ENCODE measurements around the gene TMOD4.

The TMOD4 gene

GRCh38 chr1:151198254-151199127 lies 22.7 kb upstream of the TMOD4 start, which contains the start of gene PIP5K1A:
PIP5K1A (plus strand) TSS chr1:151198552; CDS start chr1:151198997, 445 bp downstream.
- H3K4me3 ChIP-seq (replicated peaks; ENCODE audit: insufficient read depth, low read length) = peak within 1 kb of the TSS; percentile 98
- DNase-seq (ENCODE audit: low read depth in 1 of 2, low spot score in 1 of 2) = peak; percentile 96 to 99
- H3K27me3 ChIP-seq (ENCODE audit: insufficient read depth, poor library complexity, severe bottlenecking) = no peaks in the 10 kb centered on the region
- TF ChIP-seq, protein P1, sequence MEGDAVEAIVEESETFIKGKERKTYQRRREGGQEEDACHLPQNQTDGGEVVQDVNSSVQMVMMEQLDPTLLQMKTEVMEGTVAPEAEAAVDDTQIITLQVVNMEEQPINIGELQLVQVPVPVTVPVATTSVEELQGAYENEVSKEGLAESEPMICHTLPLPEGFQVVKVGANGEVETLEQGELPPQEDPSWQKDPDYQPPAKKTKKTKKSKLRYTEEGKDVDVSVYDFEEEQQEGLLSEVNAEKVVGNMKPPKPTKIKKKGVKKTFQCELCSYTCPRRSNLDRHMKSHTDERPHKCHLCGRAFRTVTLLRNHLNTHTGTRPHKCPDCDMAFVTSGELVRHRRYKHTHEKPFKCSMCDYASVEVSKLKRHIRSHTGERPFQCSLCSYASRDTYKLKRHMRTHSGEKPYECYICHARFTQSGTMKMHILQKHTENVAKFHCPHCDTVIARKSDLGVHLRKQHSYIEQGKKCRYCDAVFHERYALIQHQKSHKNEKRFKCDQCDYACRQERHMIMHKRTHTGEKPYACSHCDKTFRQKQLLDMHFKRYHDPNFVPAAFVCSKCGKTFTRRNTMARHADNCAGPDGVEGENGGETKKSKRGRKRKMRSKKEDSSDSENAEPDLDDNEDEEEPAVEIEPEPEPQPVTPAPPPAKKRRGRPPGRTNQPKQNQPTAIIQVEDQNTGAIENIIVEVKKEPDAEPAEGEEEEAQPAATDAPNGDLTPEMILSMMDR (IDR thresholded peaks at IDR 0.05; ENCODE audit: insufficient read depth, low read length) = no peak
- TF ChIP-seq GABPA (IDR thresholded peaks at IDR 0.05; ENCODE audit: low read depth) (no peak), POLR2AphosphoS5 (IDR thresholded peaks at IDR 0.05; ENCODE audit: low read depth) (peak; percentile 69)
- peak within 1 kb of the TSS; percentile 81 for H3K27ac ChIP-seq (replicated peaks)

GRCh38 chr1:151197863-151198253 lies 22.1 kb upstream of the TMOD4 start:
- H3K27ac ChIP-seq (replicated peaks) = peak overlapping the region; percentile 81
- H3K4me3 ChIP-seq (replicated peaks; ENCODE audit: insufficient read depth, low read length) = peak overlapping the region; percentile 98
- no peaks in the 10 kb centered on the region for H3K27me3 ChIP-seq (ENCODE audit: insufficient read depth, poor library complexity, severe bottlenecking)
- TF ChIP-seq POLR2AphosphoS5 (IDR thresholded peaks at IDR 0.05; ENCODE audit: low read depth) = no peak
- TF ChIP-seq, protein P2, sequence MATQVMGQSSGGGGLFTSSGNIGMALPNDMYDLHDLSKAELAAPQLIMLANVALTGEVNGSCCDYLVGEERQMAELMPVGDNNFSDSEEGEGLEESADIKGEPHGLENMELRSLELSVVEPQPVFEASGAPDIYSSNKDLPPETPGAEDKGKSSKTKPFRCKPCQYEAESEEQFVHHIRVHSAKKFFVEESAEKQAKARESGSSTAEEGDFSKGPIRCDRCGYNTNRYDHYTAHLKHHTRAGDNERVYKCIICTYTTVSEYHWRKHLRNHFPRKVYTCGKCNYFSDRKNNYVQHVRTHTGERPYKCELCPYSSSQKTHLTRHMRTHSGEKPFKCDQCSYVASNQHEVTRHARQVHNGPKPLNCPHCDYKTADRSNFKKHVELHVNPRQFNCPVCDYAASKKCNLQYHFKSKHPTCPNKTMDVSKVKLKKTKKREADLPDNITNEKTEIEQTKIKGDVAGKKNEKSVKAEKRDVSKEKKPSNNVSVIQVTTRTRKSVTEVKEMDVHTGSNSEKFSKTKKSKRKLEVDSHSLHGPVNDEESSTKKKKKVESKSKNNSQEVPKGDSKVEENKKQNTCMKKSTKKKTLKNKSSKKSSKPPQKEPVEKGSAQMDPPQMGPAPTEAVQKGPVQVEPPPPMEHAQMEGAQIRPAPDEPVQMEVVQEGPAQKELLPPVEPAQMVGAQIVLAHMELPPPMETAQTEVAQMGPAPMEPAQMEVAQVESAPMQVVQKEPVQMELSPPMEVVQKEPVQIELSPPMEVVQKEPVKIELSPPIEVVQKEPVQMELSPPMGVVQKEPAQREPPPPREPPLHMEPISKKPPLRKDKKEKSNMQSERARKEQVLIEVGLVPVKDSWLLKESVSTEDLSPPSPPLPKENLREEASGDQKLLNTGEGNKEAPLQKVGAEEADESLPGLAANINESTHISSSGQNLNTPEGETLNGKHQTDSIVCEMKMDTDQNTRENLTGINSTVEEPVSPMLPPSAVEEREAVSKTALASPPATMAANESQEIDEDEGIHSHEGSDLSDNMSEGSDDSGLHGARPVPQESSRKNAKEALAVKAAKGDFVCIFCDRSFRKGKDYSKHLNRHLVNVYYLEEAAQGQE (IDR thresholded peaks at IDR 0.05; ENCODE audit: insufficient replicate concordance, low read depth) = no peak
- TF ChIP-seq GABPA (IDR thresholded peaks at IDR 0.05; ENCODE audit: low read depth) = no peak
- TF ChIP-seq SPI1 (IDR thresholded peaks at IDR 0.05; ENCODE audit: borderline replicate concordance, low read depth) = no peak
- TF ChIP-seq, protein P1 (IDR thresholded peaks at IDR 0.05; ENCODE audit: insufficient read depth, low read length) = no peak
- DNase-seq (ENCODE audit: low read depth in 1 of 2, low spot score in 1 of 2) = no peak

DNA sequence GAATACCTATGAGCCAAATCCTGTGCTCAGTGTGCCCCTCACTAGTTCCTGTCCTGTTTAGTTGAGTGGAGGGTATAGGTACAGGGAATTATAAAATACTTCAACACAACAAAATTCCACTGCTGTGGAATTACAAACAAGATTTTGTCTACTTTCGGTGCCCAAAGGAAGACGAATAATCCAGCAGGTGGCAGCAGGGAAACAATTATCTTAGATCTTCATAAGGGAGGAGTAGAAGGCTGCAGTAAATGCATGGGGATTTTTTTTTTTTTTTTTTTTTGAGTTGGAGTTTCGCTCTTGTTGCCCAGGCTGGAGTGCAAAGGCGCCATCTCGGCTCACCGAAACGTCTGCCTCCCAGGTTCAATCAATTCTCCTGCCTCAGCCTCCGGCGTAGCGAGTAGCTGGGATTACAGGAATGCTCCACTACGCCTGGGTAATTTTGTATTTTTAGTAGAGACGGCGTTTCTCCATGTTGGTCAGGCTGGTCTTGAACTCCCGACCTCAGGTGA lies 20.6 kb upstream of the TMOD4 start:
- peak overlapping the region; percentile 47 for H3K27ac ChIP-seq (replicated peaks)
- peak overlapping the region; percentile 21 for H3K4me3 ChIP-seq (replicated peaks; ENCODE audit: insufficient read depth, low read length)
- TF ChIP-seq, protein P1 (IDR thresholded peaks at IDR 0.05; ENCODE audit: insufficient read depth, low read length) = peak; percentile 56
- TF ChIP-seq, protein P2 (IDR thresholded peaks at IDR 0.05; ENCODE audit: insufficient replicate concordance, low read depth) = no peak
- TF ChIP-seq SPI1 (IDR thresholded peaks at IDR 0.05; ENCODE audit: borderline replicate concordance, low read depth) (no peak), GABPA (IDR thresholded peaks at IDR 0.05; ENCODE audit: low read depth) (no peak), POLR2AphosphoS5 (IDR thresholded peaks at IDR 0.05; ENCODE audit: low read depth) (no peak)
- H3K27me3 ChIP-seq (ENCODE audit: insufficient read depth, poor library complexity, severe bottlenecking) = no peaks in the 10 kb centered on the region
- peak; percentile 47 to 83 for DNase-seq (ENCODE audit: low read depth in 1 of 2, low spot score in 1 of 2)

Measured in HL-60 (cell line).